ENCODE measurements around the gene SMS. TPM values are rescaled to one million over a fixed set of nuclear protein-coding genes. Genes with fewer than 3 reads are reported as not detected.

The SMS gene
- total RNA-seq, 1 experiment from 2014 or later, result 429 TPM

DNA sequence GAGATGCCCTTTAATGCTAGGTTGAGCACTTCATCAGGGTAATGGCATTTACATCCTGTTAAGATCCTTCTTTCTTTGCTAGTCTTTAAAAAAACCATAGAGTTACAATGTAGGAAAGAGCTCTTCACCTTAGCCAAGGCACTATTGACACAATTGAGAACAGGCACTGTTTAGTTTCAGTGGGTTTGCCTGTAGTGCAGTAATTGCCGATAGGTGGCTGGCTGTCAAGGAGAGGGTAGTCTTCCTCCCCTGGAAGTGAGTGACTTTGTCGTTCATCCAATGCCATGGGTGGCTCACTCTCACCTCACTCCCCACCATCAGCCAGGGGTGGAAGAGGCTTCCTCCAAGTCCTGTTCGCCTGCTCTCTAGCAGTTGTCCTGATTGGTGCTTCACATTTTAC lies 34.7 kb downstream of the SMS start:
- no peak for DNase-seq (ENCODE audit: low read depth in 1 of 2, low spot score in 2 of 2)
- no peak overlapping the region for H3K4me3 ChIP-seq
- H3K4me1 ChIP-seq (replicated peaks), result peaks cover 25% of the 10 kb centered on the region
- peaks cover 74% of the 10 kb centered on the region for H3K36me3 ChIP-seq
- no peaks in the 10 kb centered on the region for H3K9me3 ChIP-seq (replicated peaks)
- H3K27ac ChIP-seq, result peak overlapping the region; percentile 25; the same call in 1 of the 2 replicates
- no peaks in the 10 kb centered on the region for H3K27me3 ChIP-seq (replicated peaks)

GRCh38 chrX:21975812-21976211 lies 35.3 kb downstream of the SMS start:
- Histone ChIP-seq H3K4me1 (replicated peaks) (peaks cover 25% of the 10 kb centered on the region), H3K36me3 (peaks cover 74% of the 10 kb centered on the region), H3K4me3 (no peak overlapping the region), H3K27me3 (replicated peaks) (no peaks in the 10 kb centered on the region), H3K9me3 (replicated peaks) (no peaks in the 10 kb centered on the region), H3K27ac (peak overlapping the region; percentile 25; the same call in 1 of the 2 replicates)
- peak in 1 of 2 experiments; percentile 31 for DNase-seq (ENCODE audit: low read depth in 1 of 2, low spot score in 2 of 2)

- H3K27ac ChIP-seq, result no peak overlapping the region
- no peak overlapping the region for H3K4me3 ChIP-seq
- peaks cover 61% of the 10 kb centered on the region for H3K36me3 ChIP-seq
- H3K9me3 ChIP-seq (replicated peaks), result no peaks in the 10 kb centered on the region
- peaks cover 4% of the 10 kb centered on the region for H3K4me1 ChIP-seq (replicated peaks)
- H3K27me3 ChIP-seq (replicated peaks), result no peaks in the 10 kb centered on the region
- DNase-seq (ENCODE audit: low read depth in 1 of 2, low spot score in 2 of 2), result no peak
Measured at GRCh38 chrX:21978346-21978745, 37.8 kb downstream of the SMS start.

DNA sequence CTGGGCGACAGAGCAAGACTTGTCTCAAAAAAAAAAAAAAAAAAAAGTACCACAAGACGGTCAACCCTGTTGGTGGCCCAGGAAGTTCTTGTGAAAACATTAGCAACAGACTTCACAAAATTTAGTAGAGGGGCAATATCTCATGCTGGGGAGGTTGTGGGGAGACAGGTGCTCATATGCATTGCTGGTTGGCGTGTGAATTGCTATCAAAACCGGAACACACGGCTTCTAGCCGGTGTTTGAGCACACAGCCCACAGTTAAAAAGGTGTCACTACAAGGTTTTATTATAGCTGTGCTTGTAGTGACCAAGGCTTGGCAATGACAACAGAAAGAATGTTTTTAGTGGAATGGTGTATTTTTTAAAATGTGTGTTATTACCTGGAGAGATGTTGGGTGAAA lies 41.8 kb downstream of the SMS start:
- Histone ChIP-seq H3K27me3 (replicated peaks) (no peaks in the 10 kb centered on the region), H3K4me1 (replicated peaks) (no peaks in the 10 kb centered on the region; the same call in 1 of the 2 replicates), H3K9me3 (replicated peaks) (no peaks in the 10 kb centered on the region), H3K36me3 (peaks cover 57% of the 10 kb centered on the region), H3K27ac (no peak overlapping the region), H3K4me3 (no peak overlapping the region)
- DNase-seq (ENCODE audit: low read depth in 1 of 2, low spot score in 2 of 2), result no peak

DNA sequence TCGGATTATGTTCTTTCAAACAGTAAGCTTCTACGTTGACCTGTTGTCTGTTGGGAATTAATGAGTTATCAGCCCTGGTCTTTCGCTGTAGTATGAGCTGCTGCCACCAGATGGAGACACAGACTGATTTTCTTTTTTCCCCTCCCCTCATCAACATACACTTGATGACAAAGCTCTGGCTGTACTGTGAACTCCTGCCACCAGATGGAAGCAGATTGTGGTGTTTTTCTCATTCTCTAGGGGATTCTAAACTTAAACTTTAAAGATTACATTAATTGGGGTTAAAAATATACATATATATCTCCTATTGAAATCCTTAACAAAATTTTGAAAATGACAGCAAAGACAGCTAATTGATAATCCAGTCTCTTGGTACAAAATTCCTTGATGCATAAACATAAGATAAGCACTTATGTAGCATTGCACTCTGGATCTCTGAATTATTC lies 44.8 kb downstream of the SMS start:
- no peak overlapping the region for H3K27ac ChIP-seq
- peak; percentile 55 to 56 for DNase-seq (ENCODE audit: low read depth in 1 of 2, low spot score in 2 of 2)

DNA sequence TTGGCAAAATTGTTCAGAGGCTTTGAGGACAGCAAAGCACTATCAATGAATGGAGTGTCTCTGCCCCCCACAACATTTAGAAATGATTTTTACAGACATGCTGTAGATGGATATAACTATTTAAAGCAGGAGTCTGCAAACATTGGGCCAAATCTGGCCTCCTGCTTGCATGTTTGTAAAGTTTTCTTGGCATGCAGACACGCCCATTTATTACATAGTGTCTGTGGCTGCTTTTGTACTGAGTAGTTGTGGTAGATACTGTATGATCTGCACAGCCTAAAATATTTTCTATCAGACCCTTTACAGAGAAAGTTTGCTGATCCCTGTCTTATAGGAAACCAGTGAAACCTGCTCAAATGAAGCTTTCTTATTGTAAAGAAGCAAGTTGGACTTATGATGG lies 46.1 kb downstream of the SMS start:
- H3K4me1 ChIP-seq (replicated peaks), result no peaks in the 10 kb centered on the region; the same call in 1 of the 2 replicates
- no peak for DNase-seq (ENCODE audit: low read depth in 1 of 2, low spot score in 2 of 2)
- H3K9me3 ChIP-seq (replicated peaks), result no peaks in the 10 kb centered on the region
- peaks cover 66% of the 10 kb centered on the region for H3K36me3 ChIP-seq
- H3K27me3 ChIP-seq (replicated peaks), result no peaks in the 10 kb centered on the region
- no peak overlapping the region for H3K4me3 ChIP-seq
- no peak overlapping the region for H3K27ac ChIP-seq

More for the DNA sequence above, 44.8 kb downstream of the SMS start:
- Histone ChIP-seq H3K4me3 (no peak overlapping the region), H3K4me1 (replicated peaks) (no peaks in the 10 kb centered on the region; the same call in 1 of the 2 replicates), H3K27me3 (replicated peaks) (no peaks in the 10 kb centered on the region), H3K36me3 (peaks cover 63% of the 10 kb centered on the region), H3K9me3 (replicated peaks) (no peaks in the 10 kb centered on the region)

DNA sequence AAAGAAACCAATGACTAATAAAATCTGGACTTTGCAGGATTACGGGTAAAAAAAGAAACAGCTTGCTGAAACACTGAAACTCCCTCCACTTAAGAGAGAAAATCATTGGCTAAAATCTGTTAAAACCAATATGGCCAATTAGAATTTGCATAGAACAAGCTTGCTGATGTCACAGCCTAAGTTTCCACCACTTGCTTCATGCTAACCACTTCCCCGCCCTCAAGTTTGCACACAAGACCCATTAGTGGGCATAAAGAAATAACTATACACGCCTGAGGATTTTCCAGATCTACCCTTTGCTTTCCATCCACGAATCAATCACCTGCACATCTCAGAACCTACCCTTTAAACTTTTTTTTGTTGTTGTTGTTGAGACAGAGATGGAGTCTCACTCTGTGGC lies 48.9 kb downstream of the SMS start:
- peaks cover 82% of the 10 kb centered on the region for H3K36me3 ChIP-seq

DNA sequence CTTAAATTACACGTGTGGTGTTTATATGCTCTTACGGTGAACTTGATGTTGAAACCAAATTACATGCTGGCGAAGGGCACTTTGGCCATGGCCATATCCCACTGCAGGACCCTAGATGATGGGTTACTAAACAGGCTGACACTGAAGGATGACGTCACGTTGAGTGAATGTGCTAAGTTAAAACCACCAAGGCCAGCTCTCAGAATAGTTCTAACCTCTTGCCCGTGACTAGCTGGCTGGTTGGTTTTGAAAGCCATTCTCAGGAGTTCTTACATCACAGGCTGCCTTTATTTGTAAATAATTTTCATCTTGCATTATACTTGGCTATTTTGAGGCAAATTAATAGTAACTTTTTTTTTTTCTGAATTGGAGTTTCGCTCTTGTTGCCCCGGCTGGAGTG lies 50.3 kb downstream of the SMS start:
- Histone ChIP-seq H3K36me3 (peaks cover 74% of the 10 kb centered on the region), H3K4me3 (no peak overlapping the region), H3K9me3 (replicated peaks) (no peaks in the 10 kb centered on the region), H3K27me3 (replicated peaks) (no peaks in the 10 kb centered on the region), H3K4me1 (replicated peaks) (no peaks in the 10 kb centered on the region), H3K27ac (no peak overlapping the region)
- no peak for DNase-seq (ENCODE audit: low read depth in 1 of 2, low spot score in 2 of 2)

More for the DNA sequence above, 48.9 kb downstream of the SMS start:
- Histone ChIP-seq H3K4me3 (no peak overlapping the region), H3K9me3 (replicated peaks) (no peaks in the 10 kb centered on the region), H3K27ac (no peak overlapping the region), H3K27me3 (replicated peaks) (no peaks in the 10 kb centered on the region), H3K4me1 (replicated peaks) (no peaks in the 10 kb centered on the region; the same call in 1 of the 2 replicates)
- DNase-seq (ENCODE audit: low read depth in 1 of 2, low spot score in 2 of 2), result no peak

DNA sequence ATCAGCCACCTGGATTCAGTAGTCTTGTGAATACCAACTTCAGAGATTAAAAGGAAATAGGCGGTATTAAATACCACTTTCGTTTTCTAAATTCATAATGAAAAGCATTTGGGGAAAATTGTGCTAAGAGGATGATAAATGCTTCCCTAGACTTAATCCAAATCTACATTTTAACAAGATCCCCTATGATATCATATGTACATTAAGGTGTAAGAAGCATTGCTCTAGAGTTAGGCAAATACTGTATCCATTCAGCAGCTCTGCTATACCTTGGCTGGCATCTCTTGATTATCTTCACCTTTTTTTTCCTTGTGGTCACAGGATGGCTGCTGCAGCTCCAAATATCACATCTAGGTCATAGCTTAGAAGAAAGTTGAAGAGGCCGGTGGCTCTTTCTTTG lies 51.0 kb downstream of the SMS start:
- Histone ChIP-seq H3K36me3 (peaks cover 70% of the 10 kb centered on the region), H3K4me3 (no peak overlapping the region), H3K27me3 (replicated peaks) (no peaks in the 10 kb centered on the region)

DNA sequence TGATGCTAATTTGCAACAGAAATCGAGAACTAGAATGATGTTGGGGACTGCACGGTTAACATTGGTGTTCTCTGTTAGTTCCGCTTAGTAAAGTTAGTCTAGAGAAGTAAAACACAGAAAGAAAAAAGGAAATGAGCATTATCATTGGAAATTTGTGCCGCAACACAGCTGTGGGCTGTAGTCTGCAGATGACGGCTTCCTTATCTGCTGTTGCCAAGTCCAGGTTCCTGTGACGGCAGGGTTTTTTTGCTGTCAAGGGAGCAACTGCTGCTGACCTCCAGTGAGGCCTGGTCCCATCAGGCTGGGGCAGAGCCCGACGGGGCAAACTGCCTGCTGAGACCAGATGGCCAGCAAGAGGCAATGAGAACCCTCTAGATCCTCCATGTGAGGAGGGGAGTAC lies 52.8 kb downstream of the SMS start:
- no peak overlapping the region for H3K4me3 ChIP-seq
- no peak for DNase-seq (ENCODE audit: low read depth in 1 of 2, low spot score in 2 of 2)
- peaks cover 52% of the 10 kb centered on the region for H3K36me3 ChIP-seq
- no peaks in the 10 kb centered on the region for H3K9me3 ChIP-seq (replicated peaks)
- no peaks in the 10 kb centered on the region for H3K4me1 ChIP-seq (replicated peaks)
- H3K27ac ChIP-seq, result no peak overlapping the region
- H3K27me3 ChIP-seq (replicated peaks), result no peaks in the 10 kb centered on the region

More for the DNA sequence above, 51.0 kb downstream of the SMS start:
- Histone ChIP-seq H3K9me3 (replicated peaks) (no peaks in the 10 kb centered on the region), H3K4me1 (replicated peaks) (no peaks in the 10 kb centered on the region), H3K27ac (no peak overlapping the region)
- DNase-seq (ENCODE audit: low read depth in 1 of 2, low spot score in 2 of 2), result no peak

DNA sequence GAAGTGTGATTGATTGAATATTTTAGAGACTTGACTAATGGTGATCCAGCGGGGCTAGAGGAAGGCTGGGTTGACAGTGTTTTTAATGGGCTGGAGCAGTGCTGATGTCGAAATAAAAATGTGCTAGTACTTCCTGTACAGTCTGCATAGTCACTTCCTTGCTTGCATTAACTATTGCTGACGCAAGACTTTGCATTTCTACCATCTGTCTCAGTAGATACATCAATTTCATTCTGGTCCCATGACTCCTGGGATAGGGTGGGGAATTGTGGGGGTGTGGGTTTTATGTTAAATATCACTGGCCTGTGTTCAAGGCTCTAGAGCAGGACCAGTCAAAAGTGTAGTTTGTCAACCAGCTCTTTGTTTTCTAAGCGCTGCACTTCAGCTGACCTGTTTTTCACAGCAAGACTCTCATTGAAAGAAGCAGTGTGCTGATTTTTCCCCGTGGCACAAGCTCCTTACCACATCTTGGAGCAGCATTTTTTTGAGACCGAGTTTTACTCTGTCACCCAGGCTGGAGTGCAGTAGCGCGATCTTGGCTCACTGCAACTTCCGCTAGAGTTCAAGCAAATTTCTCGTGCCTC lies 56.5 kb downstream of the SMS start:
- Histone ChIP-seq H3K27ac (no peak overlapping the region), H3K27me3 (replicated peaks) (no peaks in the 10 kb centered on the region), H3K36me3 (peaks cover 26% of the 10 kb centered on the region), H3K4me3 (no peak overlapping the region), H3K4me1 (replicated peaks) (no peaks in the 10 kb centered on the region), H3K9me3 (replicated peaks) (no peaks in the 10 kb centered on the region)
- DNase-seq (ENCODE audit: low read depth in 1 of 2, low spot score in 2 of 2), result no peak

DNA sequence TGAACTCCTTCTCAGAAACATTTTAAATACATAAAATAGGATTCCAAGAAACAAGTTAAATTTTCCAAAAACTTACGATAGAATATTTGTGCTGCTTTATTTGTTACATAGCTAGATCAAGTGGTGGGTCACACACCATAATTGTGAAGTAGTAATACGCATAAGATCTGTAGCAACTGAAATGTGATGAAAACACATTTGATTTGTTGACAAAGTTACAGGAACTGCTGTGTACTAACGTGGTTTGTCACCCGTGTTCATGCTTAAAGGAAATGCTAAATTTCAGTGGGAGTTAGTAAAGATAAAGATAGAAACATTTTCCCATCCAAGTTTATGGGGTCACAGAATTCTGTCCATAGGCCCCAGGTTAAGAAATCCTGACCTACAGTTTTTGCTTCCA lies 57.5 kb downstream of the SMS start:
- Histone ChIP-seq H3K4me3 (no peak overlapping the region), H3K27me3 (replicated peaks) (no peaks in the 10 kb centered on the region), H3K27ac (no peak overlapping the region), H3K9me3 (replicated peaks) (no peaks in the 10 kb centered on the region), H3K36me3 (peaks cover 17% of the 10 kb centered on the region), H3K4me1 (replicated peaks) (no peaks in the 10 kb centered on the region)
- DNase-seq (ENCODE audit: low read depth in 1 of 2, low spot score in 2 of 2), result no peak

- Histone ChIP-seq H3K9me3 (replicated peaks) (no peaks in the 10 kb centered on the region), H3K4me1 (replicated peaks) (no peaks in the 10 kb centered on the region), H3K36me3 (no peaks in the 10 kb centered on the region), H3K27ac (no peak overlapping the region), H3K27me3 (replicated peaks) (no peaks in the 10 kb centered on the region), H3K4me3 (no peak overlapping the region)
- no peak for DNase-seq (ENCODE audit: low read depth in 1 of 2, low spot score in 2 of 2)
Measured at GRCh38 chrX:22004866-22005265, 64.4 kb downstream of the SMS start.

- Histone ChIP-seq H3K36me3 (no peaks in the 10 kb centered on the region), H3K9me3 (replicated peaks) (no peaks in the 10 kb centered on the region), H3K27ac (no peak overlapping the region), H3K4me3 (no peak overlapping the region), H3K4me1 (replicated peaks) (no peaks in the 10 kb centered on the region), H3K27me3 (replicated peaks) (no peaks in the 10 kb centered on the region)
- DNase-seq (ENCODE audit: low read depth in 1 of 2, low spot score in 2 of 2), result no peak
Measured at GRCh38 chrX:22012051-22012450, 71.5 kb downstream of the SMS start.

GRCh38 chrX:22012931-22013330 lies 72.4 kb downstream of the SMS start:
- no peaks in the 10 kb centered on the region for H3K9me3 ChIP-seq (replicated peaks)
- DNase-seq (ENCODE audit: low read depth in 1 of 2, low spot score in 2 of 2), result no peak

More at GRCh38 chrX:22012931-22013330, 72.4 kb downstream of the SMS start:
- Histone ChIP-seq H3K4me3 (no peak overlapping the region), H3K36me3 (no peaks in the 10 kb centered on the region), H3K4me1 (replicated peaks) (no peaks in the 10 kb centered on the region), H3K27ac (no peak overlapping the region), H3K27me3 (replicated peaks) (no peaks in the 10 kb centered on the region)
